Measurements from ENCODE around the gene C4orf46.
A peak's percentile ranks its signal among the peaks of the same experiment; 100 is the strongest.

The C4orf46 gene

DNA sequence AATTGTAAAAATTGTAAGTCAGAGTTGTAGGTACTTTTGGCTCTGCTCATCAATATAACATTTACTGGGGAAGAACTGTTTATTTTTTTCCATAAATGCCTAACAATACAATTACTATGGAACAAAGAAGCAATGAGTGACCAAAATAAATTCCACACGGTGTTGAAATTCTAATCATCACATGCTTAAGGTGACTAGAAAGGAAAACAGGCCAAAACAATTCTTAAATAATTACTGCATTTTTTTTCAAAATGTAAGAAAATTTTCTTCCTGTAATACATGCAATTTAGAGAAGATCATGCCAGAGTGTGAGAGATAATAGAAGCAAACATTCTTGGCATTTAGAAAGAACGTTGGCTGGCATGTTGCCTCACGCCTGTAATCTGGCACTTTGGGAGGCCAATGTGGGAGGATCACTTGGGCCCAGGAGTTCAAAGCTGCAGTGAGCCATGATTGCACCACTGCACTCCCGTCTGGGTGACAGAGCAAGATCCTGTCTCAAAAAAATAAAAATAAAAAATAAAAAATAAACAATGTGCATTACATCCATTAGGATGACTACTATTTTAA lies 22.5 kb downstream of the C4orf46 start:
- DNase-seq: no peak

- no peak for DNase-seq
These were observed 26.9 kb downstream of the C4orf46 start for GRCh38 chr4:158644760-158645159.

DNA sequence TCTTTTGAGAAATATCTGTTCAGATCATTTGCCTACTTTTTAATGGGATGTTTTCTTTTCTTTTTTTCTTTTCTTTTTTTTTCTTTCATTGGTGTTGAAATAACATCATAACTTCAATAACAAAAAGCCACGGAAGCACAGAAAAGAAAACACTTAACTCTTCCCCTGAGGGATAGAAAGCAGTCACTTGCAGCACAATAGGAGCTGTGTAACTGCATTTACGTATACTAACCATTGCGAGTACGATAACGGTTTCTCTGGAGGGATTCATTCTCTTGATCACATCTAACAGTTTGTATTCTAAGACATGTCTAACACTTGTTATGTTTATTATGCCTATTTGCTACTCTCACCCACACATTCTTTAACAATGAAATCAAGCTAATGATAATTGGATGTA lies 27.3 kb downstream of the C4orf46 start:
- DNase-seq: no peak

DNA sequence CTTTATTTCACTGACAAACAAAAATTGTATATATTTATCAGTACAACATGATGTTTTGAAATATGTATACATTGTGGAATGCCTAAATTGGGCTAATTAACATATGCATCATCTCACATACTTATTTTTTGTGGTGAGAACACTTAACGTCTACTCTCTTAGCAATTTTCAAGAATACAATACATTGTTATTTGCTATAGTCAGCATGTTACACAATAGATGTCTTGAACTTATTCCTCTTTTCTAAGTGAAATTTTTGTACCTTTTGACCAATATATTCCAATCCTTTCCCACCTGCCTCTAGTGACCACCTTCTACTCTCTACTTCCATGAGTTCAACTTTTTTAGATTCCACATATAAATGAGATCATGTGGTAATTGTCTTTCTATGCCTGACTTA lies 35.1 kb downstream of the C4orf46 start:
- DNase-seq: no peak

GRCh38 chr4:158630893-158631292 lies 40.8 kb downstream of the C4orf46 start:
- DNase-seq: no peak

DNA sequence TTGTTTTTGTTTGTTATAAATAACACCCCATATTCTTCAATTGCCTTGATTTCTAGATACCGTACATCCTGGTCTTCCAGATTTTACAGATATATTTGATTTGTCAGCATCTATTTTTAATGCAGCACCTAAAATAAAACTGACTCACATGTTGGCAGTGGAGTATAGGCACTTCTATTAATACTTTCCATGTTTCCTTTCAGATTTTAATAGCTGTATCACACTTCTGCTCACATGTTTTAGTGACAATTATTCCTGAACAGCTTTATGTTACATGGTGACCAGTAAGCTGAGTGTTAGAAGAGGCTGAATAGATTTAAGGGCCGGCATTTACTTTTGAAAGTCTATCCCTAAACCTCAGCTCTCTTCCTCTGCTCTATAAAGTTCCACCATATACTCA lies 46.1 kb downstream of the C4orf46 start:
- DNase-seq: no peak

GRCh38 chr4:158624889-158625478 lies 46.7 kb downstream of the C4orf46 start:
- DNase-seq: peak; percentile 33

- no peak for DNase-seq
These were observed 49.4 kb downstream of the C4orf46 start for GRCh38 chr4:158622251-158622650.

DNA sequence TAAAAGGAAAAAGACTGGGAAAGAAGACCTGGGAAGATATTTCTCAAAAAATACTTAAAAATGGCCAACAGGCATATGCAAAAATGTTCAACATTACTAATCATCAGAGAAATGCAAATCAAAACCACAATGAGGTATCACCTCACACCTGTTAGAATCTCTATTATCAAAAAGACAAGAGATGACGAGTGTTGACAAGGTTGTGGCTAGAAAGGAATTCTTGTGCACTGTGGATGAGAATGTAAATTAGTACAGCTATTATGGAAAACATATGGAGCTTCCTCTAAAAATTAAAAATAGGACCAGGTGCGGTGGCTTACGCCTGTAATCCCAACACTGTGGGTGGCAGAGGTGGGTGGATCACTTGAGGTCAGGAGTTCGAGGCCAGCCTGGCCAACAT lies 50.0 kb downstream of the C4orf46 start:
- DNase-seq: no peak

DNA sequence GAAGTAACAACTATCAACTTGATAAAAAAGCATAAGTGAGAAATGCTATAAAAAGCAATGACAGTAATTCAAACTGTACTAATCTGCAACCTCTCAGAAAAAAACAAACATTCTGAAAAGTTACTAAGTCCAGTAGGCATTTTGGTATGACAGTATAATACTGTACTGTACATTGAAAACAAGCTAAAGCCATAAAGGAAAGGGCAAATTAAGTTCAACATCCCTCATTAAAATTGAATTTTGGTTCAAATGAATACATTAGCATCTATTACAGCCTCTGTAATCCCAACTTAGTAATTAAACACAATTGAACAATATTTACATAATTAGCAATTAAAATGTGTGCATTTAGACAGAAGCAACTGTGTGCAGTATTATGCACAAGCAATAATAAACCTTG lies 53.7 kb downstream of the C4orf46 start:
- no peak for DNase-seq
